Measurements from ENCODE around the gene DPY19L1.
"Not testable (repeated sequence)": the region's sequence is repeated elsewhere in the genome, so short reads cannot be mapped to it uniquely, and the experiment has no call there.

DPY19L1 gene

DNA sequence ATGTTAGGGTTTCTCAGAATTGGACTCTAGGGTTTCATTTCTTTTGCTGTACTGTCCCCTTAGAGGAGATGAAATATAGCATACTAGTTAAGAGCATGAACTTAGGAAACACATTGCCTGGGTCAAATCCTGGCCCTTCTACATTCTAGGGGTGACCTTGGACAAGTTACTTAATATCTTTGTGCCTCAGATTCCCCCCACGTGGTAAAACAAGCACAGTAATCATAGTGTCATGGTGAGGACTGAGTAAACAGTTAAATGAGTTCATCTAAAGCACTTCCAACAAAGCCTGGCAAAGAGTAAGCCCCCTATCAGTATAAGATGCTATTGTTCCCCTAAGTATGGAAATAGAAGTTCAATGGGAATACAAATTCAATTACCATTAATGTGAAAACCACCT lies 5.1 kb downstream of the DPY19L1 start:
- DNase-seq (ENCODE audit: low spot score), result no peak

DNA sequence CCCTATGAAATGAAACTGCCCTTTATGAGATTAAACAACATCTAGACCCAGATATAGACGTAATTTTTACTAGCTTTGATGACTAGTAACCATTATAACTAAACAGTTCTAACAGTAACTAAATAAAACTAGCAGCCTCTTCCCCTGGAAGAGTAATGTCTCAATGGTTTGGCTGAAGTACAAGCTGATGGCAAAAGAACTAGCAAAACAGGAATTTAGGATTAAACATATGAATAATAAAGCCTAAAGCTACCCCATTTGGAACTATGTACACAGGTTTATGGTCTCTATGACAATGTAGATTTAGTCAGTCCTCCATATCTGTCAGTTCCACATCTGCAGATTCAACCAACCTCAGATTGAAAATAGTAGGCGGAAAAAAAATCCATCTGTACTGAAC lies 6.4 kb downstream of the DPY19L1 start:
- no peak for DNase-seq (ENCODE audit: low spot score)

DNA sequence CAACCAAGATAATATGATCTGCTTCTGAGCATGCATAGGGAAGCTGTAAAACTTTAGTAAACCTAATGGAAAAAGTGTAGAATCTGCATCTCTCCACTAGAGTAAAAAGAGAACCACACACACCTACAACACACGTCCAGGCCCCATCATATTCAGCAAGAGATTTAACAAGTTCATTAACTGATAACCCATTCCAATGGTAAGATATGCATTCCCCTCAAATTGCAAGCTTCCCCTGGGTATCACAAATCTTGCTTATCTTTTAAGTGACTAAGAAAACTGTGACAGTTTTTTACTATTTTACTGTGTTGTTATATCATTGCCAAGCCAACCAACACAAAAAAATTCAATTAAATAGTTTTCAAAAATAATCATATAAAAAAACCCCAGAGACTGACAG lies 8.0 kb downstream of the DPY19L1 start:
- no peak for DNase-seq (ENCODE audit: low spot score)

DNA sequence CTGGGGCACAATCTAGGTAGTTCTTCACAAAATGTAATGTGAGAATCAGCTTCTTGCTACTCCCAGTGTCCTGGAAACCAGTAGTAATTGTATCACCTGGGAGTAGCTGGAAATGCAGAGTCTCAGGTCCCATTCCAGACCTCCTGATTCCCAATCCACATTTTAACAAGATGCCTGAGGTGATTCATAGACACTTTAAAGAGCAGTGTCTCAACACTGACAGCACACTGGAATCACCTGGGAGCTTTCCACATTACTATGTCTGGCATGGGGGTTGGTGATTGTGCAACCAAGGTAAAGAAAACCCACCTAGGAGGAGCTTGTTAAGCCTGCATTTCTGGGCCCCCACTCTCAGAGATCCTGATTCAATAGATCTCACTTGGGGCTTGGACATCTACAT lies 11.1 kb downstream of the DPY19L1 start:
- DNase-seq (ENCODE audit: low spot score), result no peak

DNA sequence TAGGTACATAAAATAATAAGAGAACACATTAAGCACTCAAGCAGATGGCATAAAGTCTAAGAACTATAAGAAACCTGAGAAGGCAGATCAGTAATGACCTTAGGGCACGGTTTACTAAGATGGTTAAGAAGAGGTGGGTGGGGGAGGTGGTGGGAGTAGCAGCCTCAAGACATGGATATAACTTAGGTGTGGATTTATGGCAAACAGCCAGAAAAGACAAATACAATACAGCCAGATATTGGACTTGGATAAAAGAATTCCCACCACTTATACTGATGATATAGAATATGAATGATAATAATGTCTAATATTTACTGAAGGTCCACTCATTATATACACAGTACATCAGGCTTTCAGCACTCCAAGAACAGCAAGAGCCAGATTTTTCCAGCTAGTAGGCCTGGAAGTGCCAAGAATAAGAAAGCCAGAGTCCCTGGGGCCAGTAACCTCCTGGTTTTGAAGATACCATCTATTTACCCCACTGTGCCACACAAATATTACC lies 11.9 kb downstream of the DPY19L1 start:
- no peak for DNase-seq (ENCODE audit: low spot score)

DNA sequence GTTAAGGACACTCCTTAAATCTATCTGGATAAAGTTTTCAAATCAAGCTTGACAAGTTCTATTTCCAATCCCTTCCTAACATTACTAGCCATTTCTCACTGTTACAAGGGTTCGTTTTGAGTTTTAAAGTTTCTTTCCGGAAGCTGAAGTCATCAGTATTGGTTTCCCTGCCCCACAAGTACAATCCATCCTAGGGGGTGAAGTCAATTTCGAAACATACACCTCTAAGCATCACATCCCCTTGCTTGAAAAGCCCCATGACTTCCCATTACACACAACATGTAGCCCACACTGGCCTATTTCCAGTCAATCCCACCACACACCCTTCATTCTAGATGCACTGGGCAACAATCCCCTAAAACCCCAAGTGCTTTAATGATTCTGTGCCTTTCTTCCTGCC lies 13.0 kb downstream of the DPY19L1 start:
- no peak for DNase-seq (ENCODE audit: low spot score)

DNA sequence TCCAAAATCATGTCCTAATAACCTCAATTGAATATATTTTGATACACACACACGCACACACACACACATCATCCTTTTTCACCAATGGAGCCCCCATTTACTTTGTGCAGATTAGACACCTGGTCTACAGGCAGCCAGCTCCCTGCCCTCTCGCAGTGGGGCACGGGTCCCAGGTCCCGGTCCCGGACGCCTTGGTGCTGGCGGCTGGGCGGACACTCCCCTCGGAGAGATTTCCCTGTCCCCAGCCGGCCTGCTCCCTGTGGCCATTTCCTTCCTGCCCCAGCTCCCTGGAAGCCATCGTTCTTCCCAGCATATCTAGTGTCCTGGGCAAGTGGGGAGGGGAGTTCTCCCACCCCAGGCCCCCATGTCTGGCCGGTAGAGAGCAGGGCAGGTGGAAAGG lies 14.6 kb downstream of the DPY19L1 start:
- DNase-seq (ENCODE audit: low spot score), result no peak

DNA sequence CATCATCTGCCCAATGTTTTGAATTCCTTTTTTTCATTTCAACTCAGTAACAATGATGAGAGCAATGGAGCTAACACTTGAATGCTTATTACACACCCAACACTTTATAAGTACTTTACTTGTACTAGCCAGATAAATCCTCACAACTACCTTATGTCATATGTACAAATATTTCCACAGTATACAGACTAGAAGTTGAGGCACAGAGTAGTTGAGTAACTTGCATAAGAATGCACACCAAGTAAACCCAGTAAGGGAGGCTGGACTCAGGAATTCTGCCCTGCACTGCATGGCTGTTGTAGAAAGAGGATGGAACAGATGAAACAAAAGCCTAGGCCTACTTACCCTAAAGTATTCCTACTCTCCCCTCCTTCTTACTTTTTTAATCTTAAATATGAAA lies 15.8 kb downstream of the DPY19L1 start:
- DNase-seq (ENCODE audit: low spot score), result no peak

DNA sequence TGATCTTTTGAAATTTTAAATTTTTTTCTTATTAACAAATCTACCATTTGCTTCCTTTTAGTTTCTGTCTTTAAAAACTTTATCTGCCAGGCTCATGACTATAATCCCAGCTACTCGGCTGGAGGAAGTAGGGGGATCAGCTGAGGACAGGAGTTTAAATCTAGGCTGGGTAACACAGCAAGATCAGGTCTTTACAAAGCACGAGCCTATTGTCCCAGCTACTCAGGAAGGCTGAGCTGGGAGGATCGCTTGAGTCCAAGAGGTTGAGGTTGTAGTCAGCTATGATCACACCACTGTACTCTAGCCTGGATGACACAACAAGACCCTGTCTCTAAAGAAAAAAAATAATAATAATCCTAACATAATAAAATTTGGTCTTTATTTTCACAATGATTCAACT lies 17.5 kb downstream of the DPY19L1 start:
- DNase-seq (ENCODE audit: low spot score), result no peak

DNA sequence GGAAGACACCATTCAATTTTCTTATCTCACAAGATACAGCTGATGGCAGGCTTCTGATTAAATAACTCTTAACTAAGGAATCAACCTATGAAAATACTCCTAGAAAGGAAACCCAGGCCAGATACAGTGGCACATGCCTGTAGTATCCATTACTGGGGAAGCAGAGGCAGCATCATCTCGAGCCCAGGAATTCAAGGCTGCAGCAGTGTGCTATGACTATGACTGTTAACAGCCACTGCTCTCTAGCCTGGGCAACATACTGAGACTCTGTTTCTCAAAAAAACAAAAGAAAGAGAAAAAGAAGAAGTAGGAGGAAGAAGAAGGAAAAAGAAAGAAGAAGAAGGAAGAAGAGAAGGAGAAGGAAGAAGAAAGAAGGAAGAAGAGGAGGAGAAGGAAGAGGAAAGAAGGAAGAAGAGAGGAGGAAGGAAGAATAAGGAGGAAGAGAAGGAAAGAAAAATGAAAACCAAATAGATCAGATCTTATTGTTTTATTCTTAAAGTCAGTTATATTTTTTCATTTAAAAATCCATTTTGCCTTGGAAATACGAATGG lies 18.0 kb downstream of the DPY19L1 start:
- no peak for DNase-seq (ENCODE audit: low spot score)

DNA sequence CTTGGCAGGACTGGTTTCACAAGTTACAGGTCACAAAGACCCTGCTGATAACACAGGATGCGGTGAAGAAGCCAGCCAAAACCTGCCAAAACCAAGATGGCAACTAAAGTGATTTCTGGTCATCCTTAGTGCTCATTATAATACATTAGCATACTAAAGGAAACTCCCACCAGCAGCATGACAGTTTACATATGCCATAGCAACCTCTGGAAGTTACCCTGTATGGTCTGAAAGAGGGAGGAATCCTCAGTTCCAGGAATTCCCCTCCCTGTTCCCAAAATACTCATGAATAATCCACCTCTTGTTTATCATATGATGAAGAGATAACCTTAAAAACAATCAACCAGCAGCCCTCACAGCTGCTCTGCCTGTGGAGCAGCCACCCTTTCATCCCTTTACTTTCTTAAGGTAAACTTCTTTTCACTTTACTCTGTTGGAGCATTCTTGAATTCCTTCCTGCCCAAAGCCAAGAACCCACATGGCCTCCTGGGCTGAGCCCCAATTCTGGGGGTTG lies 21.9 kb downstream of the DPY19L1 start:
- no peak for DNase-seq (ENCODE audit: low spot score)

DNA sequence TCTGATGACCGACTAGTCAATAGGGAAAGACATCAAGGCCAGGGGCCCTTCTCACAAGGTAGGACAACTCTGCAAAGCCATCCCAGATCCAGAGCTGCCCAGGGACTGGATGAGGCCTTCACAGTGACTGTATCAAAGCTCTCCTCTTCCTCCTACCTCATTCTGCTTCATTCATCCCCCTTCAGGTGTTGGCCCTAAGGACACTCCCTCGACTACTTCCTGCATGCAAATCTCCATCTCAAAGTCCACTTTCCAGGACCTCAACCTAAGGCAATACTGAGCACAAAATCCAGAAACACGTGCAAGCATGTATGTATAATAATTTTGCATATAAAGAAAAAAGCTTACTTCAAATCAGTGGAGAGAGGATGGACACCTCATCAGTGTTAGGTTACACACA lies 25.1 kb downstream of the DPY19L1 start:
- DNase-seq (ENCODE audit: low spot score), result no peak

DNA sequence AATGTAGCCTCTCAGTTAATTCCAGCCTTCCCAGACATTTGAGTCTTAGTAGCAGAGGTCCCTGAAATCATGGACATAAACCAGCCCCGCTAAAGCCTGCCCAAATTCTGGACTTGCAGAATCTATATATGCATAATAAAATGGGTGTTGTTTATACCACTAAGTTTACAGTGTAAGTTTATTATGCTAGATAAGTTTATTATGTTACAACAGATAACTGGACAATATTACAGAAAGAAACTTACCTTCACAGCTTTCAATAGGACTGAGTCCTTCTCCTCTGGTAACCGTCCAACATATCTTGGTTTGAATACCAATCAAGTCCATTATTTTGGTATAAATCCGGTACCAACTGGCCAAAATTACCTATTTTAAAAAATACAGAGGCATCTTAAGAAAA lies 26.2 kb downstream of the DPY19L1 start:
- DNase-seq (ENCODE audit: low spot score), result no peak

DNA sequence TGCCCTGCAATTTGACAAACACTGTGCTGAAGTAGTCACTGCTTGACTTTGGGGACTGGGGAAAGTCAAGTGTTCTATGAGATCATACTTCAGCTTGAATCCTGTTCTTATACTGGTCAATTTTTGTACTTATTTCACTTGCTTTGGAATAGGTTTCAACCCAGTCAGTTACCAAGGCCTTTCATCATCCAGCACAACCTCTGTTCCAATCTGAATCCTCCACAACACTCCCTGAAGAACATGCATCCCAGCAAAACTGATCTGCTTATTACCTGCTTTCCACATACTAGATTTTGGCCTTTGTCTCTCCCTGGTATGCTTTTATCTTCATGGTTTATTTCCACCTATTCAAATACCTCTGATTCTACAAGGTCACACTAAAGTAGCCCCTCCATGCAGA lies 29.5 kb downstream of the DPY19L1 start:
- DNase-seq (ENCODE audit: low spot score), result no peak

DNA sequence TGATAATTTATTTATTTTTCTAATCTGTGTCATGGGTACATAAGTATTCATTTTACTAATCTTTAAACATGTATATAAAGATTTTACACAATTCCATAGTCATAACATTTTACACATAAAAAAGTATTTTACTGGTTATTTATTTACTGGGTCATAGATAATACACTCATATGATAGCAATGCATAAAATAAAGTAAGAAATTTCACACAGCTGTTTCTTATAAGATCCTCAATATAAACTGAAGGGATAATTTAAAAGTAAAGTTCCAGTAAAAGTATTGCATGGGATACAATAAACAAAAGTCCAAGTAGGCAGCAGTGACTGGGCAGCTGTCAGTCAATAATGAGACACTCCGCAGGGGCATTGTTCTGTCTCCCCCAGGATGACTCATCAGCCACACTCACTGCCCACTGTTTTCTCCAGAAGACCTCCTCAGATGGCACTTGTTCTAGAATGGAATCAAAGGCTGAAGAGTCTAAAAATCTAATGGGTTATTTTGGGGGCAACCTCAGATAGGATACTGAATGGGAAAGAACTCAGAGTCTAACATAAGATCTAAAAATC lies 32.7 kb downstream of the DPY19L1 start:
- no peak for DNase-seq (ENCODE audit: low spot score)

DNA sequence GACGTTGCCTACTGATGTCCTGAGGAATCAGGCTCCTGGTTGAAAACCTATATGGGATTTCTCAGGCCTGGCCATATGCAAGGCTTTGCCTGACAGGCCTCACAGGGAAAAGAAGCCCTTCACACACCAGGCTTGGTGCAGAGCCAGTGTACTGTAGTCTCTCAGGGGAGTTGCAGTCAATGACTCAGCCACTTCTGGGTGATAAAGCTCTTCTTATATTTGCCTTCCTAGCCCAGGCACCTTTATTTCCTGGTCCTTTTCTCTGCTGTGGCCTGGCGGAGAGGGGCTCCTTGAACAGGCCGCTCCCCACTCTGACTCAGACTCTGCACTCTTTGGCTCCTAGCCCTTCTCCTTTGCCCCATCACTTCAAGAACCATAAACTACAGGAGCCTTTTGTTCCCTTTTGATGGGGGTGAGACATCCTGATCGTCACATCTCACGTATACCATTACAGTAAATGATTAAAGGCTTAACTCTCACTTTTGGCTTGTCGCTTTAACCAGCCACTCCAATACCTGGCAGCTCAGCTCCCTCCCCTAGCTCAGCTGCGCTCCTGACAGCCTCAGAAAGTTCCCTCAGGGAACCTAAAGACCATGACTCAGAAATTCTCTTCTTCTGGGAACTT lies 33.5 kb downstream of the DPY19L1 start:
- DNase-seq (ENCODE audit: low spot score), result peak; percentile 16

DNA sequence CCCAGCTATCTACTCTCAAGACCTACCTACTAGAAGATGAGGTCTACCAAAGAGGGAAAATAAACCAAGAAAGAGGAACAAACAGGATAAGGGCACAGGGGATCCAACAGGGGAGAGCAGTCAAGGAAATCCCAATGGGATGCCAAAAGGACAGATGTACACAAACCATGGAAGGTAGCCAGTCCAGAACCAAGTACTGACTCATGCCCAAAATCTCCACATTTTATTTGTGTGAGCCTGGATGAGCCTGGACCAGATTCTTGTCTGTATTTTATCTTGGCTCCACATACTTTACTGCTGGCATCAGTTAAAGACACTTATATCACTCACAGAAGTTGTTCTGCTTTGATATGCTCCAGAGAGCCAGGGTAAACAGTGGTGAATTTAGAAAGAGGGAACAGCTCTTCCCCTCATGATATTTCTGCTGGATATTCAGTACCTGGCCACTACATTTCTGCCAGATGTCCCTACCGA lies 34.1 kb downstream of the DPY19L1 start:
- DNase-seq (ENCODE audit: low spot score), result peak; percentile 20

DNA sequence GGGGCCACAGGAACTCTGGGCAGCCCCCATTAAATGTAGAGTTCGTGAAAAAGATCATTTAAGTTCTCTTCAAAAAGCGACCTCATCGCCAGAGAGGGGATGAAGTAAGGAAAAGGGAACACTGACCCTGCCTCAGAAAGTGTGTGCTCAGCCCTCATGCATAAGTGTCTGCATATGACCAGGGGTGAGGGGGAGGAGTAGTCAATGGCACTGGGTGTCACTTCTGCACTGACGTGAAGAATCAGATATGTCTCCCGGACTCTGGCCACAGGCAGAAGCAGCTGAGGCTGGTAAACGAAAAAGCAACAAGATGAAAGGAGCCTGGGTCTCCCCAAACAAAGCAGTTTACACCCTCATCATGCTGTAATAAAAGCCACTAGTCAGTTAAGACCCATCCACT lies 39.0 kb downstream of the DPY19L1 start:
- DNase-seq (ENCODE audit: low spot score), result not testable (repeated sequence)

DNA sequence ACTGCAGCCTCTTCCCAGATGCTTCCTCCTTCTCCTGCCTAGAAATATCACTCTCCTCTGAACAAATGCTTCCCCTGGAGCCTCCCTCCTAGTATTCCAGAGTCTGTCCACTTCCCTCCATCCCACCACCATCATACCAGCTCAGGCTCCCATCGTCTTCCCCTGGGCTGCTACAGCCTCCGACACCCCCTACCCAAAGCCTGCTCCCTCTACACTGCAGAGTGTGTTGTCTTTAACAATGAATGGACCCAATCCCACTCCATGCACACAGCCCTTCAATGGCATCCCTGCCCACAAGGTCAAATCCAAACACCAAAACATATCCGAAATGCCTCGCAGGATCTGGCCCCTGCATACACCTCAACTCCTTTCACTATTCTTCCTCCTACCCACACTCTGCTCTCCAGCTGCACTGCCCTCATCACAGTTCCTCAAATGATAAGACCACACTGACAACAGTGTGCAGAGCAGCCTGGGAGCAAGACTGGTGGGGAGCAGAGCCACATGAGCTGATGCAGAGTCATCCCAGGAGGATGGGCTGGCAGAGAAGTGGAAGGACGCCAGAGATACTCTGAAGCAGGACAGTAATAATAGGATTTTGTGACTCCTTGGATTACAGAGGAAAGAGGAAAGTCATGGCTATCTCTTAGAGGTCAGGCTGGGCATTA lies 40.7 kb downstream of the DPY19L1 start:
- not testable (repeated sequence) for DNase-seq (ENCODE audit: low spot score)

DNA sequence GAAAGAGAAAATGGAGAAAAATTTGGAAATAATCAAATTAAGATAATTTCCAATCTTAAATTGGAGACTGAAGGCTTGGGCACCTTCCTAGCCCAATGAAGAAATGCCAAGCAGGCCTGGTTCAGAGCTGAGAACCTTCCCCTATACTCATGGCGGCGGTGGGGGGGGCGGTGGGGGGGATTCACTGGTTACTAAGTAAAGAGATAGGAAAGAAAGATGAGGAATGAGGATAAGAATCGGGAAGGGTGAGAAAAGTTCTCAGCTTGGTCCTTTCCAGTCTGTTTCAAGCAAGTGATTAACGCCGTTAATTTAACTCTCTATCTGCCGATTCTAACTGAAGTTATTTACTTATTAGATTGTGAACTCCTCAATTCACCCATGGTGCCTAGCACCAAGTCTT lies 41.5 kb downstream of the DPY19L1 start:
- DNase-seq (ENCODE audit: low spot score), result no peak

DNA sequence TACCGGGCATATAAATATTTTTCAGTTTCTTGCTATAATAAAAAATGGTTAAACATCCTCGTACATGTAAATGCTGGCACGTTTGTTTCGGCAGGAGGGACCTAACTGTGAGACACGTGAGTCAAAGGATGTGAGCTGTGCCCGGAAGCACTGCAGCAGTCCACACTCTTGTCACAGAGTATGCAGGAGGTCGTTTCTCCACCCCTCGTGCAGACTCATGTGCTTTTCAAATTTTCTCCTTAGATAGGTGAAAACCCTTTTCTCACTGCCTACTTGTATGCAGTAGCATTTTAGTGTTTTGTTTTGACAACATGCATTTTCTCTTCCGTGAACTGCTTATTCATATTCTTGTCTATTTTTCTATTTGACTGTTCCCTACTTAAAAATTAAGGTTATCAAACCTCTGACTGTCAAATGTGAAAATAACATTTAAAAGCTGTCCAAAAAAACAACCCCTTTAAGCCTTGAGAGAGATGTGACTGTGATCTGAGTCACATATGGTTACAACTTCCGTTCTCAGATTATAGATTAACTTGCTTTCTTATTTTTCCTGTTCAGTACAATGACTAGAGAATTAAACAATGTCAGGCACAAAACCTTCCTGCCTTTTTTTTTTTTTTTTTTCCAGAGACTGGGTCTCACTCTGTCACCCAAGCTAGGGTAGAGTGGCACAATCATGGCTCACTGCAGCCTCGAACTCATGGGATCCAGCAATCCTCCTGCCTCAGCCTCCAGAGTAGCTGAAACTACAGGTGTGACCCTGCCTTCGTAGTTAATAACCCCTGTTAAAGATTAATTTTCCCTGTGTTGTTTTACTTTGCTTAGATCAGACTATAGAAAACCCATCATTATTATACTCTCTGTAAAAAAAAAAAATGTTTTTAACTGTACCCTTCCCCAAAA lies 45.1 kb downstream of the DPY19L1 start:
- DNase-seq (ENCODE audit: low spot score), result no peak
